Anterior cingulate cortex (tissue), 58 donors: Measurements from ENCODE around the gene PPP6R3.

Experiments
- DNase-seq, 58 donors: peaks; one replicate each; lab custom pipeline; 2025; lab: John Stamatoyannopoulos, UW

PPP6R3 gene

DNA sequence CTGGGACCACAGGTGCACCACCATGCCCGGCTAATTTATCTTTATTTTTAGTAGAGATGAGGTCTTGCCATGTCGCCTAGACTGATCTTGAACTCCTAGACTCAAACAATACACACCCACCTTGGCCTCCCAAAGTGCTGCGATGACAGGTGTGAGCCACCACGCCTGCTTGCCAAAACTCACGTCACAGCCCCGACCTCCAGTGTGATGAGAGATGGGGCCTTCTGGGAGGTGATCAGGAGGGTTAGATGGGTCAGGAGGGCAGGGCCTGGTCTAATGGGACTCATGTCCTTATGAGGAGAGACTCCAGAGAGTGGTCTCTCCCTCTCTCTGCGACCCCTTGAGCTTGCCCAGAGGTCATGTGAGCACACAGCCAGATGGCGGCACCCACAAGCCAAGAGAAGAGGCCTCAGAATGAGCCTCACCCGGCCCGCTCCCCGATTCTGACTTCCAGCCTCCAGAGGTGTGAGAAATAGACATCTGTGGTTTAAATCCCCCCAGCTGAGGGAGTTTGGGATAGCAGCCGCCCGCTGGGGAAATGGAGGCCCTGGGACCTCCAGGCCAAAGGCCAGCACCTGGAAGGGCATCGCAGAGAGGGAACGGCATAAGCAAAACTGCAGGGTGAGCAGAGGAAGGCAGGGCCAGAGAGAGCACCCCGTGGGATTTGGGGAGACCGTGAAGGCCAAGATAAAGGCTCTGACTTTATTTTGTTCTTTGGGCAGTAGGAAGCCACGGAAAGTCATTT lies 199.7 kb downstream of the PPP6R3 start:
- no peak for DNase-seq

GRCh38 chr11:68661014-68661413 lies 200.5 kb downstream of the PPP6R3 start:
- DNase-seq: no peak

DNA sequence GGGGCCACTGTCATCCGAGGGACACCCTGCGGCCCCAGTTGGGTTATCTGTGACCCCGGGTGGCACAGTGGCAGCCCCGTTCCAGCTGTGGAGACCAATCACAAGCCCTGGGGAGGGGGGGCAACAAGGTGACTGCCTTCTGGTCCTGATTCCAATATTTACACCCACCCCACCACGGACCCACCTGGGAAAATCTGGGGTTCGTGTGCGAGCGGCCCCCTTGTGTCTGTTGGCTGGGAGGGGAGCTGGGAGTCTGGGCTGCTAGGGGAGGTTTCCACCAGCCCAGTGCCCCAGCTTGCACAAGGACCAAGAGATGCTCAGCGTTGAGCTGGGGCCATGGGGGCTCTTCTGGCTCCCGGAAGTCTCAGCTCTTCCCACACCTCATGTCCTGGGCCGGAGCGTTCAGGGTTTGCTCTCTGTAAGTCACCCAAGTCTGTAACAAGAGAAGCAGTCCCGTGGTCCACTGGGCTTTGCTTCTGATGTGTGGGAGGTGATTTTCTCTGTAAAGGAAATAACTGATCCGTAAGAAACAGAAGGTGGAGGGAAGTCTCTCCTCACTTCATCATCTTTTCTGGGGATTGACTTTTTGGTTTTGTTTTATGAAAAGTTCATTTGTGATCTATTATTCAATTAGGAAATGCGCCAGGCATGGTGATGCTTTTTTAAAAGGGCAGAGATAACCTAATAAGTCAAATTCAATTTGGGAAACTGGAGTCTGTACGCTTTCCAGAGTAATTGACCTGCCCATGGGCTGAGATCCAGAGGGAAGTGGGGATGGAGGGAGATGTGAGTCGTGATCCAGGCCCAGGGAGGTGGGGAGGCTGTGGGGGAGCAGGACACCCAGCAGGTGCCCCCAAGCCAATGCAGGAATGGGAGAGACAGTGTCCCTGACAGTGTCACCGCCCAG lies 201.4 kb downstream of the PPP6R3 start:
- no peak for DNase-seq

DNA sequence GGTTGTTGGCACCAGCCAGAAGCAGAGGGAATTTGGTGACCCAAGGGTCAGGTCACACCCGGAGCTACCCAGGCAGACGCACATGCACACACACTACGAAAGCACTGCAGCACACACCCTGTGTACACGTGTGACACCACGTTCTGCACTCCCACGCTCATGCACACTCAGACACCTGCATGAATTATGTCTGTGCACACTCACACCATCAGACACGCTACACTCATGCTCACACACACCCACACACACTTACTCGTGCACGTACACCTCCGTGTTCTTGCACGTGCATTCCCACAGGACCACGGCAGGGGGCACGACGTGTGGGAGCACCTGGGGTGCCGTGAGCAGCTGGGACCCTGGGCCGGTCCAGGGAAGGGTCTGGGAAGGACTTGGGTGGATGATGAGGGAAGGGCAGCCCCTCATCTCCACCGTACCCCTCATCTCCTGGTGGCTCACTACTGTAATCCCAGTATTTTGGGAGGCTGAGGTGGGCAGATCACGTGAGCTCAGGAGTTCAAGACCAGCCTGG lies 203.0 kb downstream of the PPP6R3 start:
- DNase-seq: no peak

DNA sequence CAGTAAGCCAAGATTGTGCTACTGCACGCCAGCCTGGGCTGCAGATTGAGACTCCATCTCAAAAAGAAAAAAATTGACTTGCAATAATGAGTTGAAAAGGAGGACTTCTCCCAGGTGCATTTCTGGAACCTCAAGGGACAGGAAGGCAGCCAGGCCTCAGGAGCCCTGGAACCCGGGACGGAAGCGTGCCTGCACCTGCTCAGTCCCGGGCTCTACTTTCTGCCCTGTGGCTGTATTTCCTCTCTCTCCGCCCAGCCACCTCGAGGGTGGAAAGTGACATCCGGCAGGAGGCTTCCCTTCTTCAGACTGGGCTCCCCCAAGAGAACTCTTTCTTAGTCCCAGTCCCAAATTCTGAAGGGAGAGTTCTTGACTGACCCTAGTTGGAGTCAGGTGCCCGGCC lies 203.6 kb downstream of the PPP6R3 start:
- no peak for DNase-seq

DNA sequence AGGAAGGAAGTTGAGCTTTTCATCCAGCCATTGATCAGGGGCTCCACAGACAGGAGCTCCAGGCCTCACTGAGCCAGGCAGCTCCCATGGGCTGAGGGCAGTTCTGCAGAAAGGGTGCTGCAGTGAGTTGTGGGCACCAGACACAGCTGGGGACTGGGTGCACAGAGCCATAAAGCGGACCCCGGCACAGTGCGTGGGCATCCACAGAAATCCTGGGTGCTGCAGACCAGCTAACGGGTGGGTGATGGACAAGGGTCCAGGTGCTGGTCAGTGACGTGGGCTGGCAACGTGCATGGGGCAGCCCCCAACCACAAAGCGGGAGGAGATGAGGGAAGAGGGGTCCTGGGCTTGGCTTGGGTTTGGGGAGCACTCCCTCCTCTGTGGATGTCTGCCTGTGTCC lies 204.4 kb downstream of the PPP6R3 start:
- no peak for DNase-seq
